NCI-H345 treated with DMSO at 0.1 percent for 48 hours (cell line): Measurements from ENCODE around the gene ARHGAP1.
"Not testable (repeated sequence)": the region's sequence is repeated elsewhere in the genome, so short reads cannot be mapped to it uniquely, and the experiment has no call there.

Experiments
- DNase-seq: peaks from one replicate; lab custom pipeline; 2025; ENCODE audit not compliant: unreplicated experiment; lab: John Stamatoyannopoulos, UW

ARHGAP1 gene

DNA sequence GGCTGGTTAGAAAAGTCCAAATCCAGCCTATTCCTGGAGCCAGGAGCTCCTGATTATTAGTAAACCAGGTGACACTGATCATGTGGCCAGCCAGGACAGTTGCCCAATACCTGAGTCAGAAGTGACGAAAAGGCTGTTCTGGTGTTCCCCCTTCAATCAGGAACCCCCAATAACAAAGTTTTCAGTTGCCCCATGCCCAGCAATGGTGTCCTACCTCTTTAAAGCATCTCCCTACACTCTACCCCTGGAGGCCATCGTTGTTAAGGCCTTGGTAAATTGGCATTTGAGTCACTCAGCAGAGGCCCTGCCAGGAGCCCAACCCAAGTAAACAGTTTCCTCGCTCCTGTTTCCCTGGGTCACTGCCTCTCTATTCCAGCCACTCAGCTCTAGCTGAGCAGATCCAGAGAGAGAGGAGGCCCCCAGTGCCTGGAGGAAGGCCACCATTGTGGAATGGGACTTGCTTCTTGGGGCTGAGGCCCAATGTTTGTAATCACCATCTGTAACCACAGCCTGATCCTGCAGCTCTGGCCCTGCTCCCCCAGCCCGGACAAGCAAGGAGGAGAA, 25.0 kb downstream of the ARHGAP1 start:
- no peak for DNase-seq

DNA sequence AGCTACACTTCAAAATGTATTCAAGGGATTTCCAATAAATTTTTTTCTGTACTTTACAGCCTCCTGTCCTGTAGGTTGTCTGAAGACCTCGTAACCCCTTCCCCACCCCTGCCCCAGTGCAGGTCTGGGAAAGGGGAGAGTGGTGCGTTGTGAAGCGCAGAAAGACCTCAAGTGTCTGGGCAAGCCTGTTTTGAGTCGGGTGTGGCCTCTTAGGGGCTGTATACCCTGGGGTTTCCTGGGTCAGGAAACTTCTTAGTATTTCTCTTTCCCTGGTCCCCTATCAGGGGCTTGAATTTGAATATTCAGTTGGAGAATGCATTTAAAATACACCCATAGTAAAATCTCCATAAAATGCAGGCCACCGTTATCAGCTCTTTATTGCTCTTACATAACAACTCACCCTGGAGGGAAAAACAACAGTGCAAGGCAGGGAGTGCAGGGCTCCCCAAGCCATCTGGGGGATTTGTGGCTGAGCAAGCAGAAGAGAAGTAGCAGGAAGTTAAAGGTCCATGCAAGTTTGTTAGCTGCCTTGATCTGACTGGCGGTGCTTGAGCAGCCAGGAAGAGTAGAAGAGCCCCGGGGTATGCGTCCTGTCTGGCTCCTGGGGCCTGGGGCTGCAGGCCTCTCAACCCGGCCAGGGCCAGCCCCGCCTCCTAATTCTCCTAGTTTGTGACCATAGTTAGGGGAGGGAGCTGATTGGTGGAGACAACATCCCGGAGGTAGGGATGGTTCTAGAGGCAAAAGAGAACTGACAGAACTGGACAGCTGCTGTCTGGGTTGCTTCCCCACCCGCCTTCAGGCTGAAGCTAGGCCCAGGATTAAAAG, 25.7 kb downstream of the ARHGAP1 start:
- no peak for DNase-seq

DNA sequence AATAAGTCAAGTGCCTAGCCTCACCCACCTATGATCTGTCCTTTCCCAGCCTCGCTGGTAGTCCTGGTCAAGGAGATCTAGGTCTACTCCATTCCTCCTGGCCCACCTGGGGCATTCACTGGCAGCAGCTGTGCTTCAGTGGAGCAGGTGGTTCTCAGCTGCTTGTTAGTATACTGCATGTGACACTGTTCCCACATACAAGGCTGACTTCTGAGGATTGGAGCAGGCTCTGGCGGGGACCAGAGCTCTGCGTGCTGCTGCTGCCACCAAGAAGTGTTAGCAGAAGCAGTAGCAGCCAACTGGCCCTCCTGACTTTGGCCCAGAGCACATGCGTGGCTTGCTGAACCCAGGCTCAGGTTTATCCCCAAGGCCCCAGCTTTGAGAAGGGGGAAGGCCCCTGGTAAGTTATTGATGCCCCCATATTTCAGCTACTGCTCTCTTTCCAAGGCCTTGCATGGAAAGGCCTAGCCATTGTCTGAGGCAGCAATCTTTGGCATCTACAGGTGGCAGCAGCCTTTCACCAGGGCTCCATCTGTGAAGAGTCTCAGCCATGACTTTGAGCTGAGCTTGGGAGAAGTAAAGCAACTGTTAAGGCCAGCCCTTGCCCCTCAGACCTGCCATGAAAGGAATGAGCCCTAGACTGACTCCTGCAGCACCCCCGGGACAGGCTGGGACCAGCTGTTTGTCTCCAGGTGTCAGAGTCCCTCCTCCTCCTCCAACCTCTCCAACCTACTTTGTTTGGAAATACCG, 26.5 kb downstream of the ARHGAP1 start:
- no peak for DNase-seq

DNA sequence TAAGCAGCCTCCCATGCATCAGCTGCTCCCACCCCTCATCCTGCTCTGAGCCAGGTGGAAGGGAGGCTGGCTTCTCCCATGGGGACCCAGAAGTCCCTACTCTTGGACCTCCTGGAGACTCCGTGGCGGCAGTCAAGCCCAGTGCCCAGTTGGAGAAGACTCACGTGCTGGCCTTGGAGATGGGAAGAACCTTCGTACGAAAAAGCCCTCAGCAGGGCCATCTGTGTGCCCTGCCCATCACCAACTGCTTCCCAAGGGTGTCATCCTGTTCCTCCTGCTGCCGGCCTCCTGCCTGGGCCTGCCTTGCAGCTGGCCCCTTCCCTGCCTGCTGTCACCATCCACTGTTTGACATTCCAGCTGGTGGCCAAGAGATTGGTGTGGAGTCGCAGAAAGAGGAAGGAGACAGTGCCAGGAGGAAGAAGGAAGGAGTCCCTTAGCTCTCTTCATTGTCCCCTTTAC, 28.0 kb downstream of the ARHGAP1 start:
- no peak for DNase-seq

DNA sequence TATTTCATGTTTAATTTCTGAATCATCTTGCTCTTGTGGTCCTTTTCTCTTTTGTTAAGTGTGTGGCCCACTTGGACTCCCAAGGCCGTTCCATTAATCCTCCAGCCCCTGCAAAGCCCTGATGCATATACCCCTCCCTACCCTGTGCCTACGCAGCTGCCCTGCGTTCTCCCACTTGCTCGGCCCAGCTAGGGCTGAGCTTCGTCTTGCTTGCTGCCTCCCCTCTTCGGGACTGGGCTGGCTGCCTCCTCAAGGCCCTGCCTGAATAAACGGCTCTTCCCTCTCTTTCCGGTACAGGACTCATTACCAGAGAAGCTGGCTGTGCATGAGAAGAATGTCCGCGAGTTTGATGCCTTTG, 28.5 kb downstream of the ARHGAP1 start:
- DNase-seq: no peak

DNA sequence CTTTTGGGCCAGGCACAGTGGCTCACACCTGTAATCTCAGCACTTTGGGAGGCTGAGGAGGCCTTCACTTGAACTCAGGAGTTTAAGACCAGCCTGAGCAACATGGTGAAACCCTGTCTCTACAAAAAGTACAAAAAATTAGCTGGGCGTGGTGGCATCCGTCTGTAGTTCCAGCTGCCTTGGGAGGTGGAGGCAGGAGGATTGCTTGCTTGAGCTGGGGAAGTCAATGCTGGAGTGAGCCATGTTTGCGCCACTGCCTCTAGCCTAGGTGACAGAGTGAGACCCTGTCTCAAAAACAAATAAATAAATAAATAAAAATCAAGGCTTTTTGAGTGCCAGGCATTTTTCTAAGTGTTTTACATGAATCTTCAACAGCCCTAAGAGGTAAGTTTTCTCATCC, 29.9 kb downstream of the ARHGAP1 start:
- not testable (repeated sequence) for DNase-seq

DNA sequence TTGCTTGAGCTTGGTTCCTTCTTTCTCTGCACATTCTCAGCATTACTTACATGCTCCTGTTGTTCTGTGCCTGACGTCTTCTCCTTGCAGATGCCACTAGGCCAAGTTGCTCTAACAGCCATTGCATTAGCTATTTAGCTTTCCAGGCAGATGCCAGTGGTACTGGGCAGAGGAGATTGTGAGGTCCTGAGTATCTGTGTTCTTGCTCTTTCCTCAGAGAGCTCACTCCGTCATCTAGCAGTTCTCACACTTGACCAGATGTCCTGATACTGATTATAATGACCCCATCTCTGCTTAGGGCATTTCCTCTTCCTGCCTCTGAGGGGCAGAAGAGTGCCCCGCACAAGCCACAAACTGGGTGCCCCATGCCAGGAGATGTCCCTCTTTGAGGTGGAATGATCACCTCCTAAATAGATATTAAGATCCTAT, 30.7 kb downstream of the ARHGAP1 start:
- DNase-seq: no peak

DNA sequence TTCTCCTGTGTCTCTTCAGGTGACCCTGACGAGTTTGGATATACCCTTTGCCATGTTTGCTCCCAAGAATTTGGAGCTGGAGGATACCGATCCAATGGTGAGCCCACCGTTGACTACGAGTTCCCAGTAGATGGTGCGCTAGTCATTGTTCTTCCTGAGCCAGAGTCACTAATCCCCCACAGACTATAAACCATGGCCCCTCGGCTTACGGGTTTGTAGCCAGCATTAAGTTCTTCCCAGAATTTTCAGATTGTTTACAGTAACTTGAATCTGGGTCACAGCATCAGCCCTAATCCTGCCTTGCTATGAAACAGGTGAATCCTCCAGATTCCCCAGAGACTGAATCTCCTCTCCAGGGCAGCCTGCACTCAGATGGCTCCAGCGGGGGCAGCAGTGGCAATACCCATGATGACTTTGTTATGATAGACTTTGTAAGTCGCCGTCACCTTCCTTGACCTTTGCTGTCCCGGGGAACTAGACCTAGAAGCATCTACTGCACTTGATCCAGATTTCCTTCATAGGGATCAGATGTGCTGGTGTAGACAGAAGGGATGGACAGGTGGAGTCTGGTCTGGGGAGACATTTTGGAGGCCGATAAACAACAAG, 31.8 kb downstream of the ARHGAP1 start:
- DNase-seq: no peak

DNA sequence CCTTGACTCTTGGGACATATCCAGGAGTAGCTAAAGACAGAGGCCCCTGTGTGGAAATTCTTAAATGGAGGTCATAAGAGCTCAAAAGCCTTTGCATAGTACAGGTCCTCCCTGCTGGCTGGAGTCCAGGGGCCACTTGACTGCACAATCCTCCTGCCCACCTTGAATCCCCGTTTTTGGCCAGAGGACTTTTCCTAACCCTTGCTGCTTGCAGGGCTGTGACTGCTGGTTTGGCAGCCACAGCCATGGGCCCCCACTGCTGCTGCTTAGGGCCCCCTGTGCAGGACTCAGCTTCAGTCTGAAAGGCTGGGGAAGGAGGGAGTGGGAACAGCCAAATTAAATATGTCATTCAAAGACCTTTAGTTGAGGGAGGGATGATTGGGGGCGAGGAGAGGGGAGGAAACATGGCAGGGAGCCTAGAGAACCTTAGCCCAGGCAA, 33.4 kb downstream of the ARHGAP1 start:
- no peak for DNase-seq

DNA sequence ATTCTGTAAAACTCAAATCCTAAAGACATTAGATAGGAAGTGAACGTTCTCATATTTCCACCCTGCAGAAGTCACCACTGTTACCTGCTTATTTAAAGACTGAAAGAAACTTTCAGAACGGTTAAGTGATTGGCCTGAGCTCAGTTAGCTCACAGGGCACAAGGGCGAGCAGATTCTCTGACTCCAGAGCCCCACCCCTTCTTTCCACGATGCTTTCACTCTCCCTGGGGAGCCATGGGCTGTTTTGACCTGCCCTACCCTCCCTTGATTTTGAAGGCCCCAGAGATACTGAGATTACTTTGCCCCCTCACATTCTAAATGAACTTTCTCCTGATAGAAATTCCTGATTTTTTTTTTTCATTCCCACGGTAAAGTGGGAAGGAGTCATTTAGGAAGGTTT, 33.9 kb downstream of the ARHGAP1 start:
- no peak for DNase-seq

DNA sequence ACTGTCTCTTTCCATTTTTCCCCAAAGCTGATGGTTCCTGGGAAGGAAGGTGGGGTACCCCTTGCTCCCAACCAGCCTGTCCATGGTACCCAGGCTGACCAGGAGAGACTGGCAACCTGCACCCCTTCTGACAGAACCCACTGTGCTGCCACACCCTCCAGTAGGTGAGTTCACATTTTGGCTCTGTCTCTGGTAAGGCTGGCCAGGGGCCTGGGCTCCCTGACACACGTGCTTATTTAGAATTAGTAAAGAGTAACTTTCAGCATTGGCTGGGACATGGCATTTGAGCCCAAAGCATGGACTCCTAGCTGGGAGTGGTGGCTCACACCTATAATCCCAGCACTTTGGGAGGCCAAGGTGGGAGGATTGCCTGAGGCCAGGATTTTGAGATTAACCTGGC, 35.1 kb downstream of the ARHGAP1 start:
- no peak for DNase-seq

DNA sequence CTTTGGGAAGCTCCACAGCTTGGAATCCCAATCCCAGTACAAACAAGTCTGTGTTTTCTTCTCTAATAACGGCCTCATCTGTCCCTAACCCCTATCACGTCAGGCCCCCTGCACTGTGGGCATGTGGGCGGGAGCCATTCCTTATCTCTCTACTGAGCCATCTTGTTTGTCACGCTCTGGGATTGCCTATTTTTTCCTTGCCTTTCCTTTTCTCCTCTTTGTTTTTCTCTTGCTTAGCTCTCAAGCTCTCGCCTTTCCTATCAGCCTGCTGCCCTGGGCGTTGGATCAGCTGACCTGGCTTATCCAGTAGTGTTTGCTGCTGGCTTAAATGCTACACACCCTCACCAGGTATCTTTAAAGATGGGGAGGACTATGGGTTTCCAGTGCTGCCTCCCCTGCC, 35.8 kb downstream of the ARHGAP1 start:
- no peak for DNase-seq

DNA sequence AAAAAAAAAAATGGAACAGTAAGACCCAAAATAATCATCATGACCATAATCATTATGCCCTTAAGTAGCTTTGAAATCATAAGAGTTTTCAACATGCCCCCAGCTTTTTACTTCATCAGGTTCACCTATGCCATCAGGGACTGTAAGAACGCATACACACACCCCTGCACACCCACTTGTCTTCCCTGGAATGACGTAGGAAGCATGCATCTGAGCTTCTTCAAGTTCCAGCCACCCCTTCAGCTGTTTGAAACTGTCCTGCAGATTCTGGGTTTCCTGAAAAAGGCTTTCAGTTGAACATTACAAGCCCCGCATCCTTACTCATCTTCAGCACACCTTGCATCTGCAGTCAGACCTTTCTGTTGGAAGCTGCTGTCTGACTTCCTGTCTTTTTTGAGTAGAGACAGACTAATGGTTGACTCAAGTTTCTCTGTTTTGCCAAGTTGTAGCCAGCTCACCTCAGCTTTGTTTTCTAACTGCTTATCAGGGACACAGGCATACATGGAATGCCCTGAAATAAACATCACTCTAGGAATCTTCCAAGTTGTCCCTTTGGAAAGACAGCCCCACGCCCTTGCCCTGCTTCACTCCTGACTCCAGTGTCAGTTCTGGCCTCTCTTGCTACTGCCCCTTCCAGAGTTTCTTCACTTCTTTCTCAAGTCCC, 37.0 kb downstream of the ARHGAP1 start:
- no peak for DNase-seq

DNA sequence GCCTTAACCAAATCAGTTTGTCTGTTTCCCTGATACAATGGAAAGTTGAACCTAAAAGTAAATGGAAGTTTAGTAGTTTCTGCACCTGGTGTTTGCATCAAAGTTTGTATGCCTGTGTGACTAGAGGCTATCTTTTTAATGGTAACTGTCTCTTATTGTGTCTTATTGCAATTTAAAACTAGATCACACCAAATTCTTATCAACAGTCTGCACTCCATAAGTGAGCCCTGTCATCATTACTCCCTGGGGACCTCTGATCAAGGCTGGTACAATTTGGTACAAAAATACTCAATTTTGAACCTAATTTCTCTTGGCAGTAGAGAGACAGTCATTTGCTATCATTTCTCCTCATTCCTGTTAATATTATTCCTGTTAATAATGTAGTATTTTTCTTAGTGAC, 38.1 kb downstream of the ARHGAP1 start:
- no peak for DNase-seq

DNA sequence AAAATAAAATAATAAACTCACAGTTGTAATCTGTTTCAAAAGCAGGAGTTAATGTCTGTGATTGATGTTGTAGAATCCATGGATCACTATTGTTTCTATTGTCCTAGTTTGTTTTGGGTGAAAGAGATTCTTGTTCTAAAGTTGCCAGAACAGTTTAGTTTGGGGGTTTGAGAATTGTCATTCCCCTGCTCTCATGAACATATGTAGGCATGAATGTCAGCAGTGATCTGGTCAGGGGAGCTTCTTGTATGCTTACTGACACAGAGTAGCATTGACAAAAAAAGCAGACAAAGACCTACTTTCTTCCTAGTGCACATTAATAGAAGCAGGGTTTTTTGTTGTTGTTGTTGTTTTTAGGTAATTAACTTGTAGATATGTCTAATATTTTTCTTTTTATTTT, 38.6 kb downstream of the ARHGAP1 start:
- no peak for DNase-seq

DNA sequence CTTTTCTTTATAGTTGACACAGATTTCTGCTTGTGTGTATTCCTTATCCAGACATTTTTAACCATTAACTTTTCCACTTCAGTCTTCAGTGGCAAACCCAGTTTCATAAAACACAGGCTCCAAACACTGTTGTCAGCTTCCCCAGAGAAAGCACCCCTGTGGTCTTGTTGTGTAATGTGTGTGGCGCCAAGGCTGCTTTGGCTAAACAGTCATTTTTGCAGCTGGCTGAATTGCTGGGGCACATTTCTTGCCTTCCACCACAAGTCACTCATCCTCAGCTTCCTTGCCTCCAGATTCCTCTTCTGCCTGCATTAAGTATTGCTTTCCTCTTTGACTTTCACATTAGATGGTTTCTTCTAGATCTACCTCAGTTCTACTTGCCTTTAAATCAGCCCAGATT, 40.5 kb downstream of the ARHGAP1 start:
- no peak for DNase-seq

DNA sequence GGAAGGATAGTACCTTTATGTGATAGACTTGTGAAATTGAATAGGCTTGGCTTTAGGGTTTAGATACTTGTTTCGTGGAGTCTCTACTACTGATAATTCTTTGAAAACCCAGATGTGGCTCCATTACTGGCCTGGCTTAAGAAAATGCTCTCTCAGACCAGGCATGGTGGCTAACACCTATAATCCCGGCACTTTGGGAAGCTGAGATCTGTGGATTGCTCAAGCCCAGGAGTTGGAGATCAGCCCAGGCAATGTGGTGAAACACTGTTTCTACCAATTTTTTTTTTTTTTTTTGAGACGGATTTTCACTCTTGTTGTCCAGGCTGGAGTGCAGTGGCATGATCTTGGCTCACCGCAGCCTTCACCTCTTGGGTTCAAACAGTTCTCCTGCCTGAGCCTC, 42.2 kb downstream of the ARHGAP1 start:
- DNase-seq: no peak

DNA sequence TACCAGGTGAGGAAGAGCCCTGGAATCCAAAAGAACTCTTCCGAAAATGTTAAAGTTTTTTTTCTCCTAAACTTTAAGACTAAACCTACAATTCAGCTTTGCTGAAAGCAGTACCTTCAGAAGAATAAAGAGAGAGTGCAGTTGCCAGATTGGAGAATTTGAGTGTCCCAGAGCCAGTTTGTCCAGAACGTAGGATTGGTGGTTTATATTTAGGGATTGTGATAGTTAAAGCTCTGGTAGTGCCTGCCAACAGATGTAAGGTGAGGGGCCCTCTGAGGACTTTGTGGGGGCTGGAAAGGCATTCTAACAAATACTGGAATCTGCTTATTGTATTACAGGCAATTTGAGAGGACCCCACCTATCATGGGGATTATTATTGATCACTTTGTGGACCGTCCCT, 43.2 kb downstream of the ARHGAP1 start:
- no peak for DNase-seq

DNA sequence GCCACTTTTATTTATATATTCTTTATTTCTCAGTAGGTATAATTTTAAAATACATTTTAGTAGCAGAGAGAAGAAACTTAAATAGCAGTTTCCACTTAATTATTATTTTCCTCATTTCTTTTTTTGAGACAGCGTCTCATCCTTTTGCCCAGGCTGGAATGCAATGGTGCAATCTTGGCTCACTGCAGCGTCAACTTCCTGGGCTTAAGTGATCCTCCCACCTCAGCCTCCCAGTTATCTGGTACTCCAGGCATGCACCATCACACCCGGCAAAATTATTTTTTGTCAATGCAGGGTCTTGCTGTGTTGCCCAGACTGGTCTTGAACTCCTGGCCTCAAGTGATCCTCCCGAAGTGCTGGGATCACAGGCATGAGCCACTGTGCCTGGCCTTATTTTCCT, 44.8 kb downstream of the ARHGAP1 start:
- no peak for DNase-seq

DNA sequence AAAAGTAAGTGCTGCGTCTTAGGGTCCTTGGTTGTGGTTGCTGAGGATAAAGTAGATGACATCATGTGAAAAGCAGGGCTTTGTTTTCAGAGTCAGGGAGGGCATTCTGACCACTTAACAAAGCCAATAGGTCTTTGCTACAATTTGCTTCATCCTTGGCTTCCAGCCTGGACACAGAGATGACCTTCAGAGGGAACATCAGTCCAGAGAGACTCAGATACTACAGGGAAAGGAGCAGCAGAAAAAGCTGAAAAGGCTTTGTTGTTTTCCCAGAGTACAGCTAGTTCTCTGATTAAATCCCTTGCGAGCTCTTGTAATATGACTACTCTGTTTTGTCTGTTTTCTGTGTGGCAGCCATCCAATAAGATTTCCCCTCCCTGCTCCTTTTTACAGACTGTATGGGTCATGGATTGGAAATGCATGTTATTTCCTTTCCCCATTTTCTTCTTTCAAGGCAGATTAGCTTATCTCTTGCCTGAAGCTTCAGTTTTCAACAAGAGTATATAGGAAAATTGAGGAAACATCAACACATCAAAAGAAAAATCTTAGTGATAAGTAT, 51.2 kb downstream of the ARHGAP1 start:
- no peak for DNase-seq

DNA sequence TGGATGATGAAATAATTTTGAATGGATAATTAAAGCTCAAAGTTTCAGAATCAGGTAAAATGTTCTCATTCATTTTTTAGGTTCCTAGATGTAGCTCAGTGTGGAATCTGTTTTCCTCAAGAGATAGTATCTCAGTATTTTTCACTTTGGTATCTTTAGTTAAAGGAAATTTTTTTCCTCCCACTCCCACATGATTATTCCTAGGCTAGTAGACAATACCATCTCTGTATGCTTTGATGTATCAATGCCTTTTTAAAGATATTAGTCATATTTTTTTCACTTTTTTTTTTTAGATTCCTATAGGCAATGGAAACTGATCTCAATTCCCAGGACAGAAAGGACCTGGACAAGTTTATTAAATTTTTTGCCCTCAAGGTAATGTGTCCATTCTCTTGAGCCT, 56.4 kb downstream of the ARHGAP1 start:
- no peak for DNase-seq
